HG02840 (cell line): Measurements from ENCODE around the gene DPYD.

Experiments
- ATAC-seq: cut with Tn5 transposase; IDR thresholded peaks from one replicate; pipeline ENCODE4 v1.9.1; 2021; ENCODE audit warnings: mild to moderate bottlenecking, moderate library complexity, moderate number of reproducible peaks; ENCODE audit not compliant: unreplicated experiment, low FRiP score

Gene DPYD

DNA sequence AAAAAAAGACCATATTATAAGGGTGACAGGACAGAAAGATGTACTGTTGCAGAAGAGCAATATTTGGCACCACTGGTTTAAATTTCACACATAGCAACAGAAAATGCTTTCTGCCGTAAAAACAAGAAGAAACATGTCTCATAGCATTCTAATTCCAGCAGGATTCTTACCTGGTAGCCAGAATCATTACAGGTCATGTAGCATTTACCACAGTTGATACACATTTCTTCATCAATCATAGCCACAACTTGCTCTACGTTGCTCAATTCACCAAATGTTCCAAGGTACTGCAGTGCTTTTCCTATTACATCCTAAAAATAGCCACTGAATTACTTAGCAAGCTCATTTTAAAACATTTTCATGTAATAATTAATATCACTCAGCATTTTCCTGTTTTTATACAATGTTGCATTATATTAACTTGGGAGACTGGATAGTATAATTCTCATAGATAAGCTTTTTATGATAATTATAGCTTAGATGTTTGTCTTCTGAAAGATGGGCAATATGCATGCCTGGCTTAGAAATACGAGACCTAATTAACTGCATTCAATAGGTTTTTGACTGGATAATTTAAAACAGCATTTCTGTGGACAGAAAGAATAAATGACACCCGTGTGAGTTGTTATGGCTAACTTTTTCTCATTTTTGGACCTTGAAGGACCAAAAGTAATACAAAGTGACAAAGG, 838.5 kb downstream of the DPYD start:
- ATAC-seq, result no peak

DNA sequence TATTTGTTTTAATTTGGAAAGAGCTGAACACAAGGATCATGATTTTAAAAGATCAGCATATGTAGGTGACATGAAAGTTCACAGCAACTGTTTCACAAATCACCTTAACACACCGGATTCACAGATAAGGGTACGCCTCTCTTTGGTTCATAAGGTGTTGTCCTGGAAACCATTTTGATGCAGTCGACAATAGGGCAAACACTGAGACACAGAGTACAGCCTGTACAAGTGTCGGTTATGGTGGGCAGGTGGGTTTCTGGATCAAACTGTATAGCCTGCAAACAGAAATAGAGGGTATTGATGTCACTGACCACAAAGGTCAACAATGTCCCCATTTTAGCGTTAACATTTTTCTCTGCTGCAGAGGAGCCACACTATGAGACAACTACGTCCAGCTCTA, 842.0 kb downstream of the DPYD start:
- no peak for ATAC-seq

GRCh38 chr1:97077221-97077620, 843.6 kb downstream of the DPYD start:
- ATAC-seq, result no peak

DNA sequence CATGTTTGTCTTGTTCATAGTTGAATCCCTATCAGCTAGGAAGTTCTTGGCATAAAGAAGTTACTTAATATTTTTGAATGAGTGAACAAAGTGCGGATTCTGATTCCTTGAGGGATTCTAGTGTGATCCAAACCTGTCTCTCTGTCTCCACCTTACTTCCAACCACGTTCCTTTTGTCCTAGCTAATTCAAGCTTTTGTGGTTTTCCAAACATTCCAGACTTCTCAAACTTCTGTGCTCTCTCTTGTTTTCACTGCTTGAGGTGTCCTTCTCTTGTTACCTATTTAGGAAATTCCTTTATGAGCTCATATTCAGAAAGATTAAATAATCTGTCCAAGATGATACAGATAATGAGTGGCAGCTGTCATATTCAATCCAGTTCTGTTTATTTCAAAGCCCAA, 846.1 kb downstream of the DPYD start:
- ATAC-seq, result no peak

DNA sequence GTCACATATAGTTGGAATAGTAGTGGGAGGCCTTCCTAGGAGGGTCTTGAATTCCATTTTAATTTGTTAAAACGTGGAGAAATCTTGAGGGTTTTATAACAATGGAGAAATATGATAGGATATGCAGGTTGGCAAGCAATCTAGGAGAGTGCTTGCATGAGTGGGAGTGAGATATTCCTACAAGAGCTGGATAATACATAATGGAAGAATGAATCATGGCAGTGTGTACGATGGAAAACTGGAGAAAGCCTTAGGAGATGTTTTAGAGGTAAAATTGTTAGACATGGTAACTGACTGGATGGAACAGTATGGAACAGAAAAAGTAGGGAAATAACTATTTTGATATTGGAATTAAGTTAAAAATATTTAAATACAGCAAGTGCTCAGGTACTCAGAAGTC, 846.9 kb downstream of the DPYD start:
- ATAC-seq, result no peak

- no peak for ATAC-seq
These were observed 847.7 kb downstream of the DPYD start for GRCh38 chr1:97073169-97073568.

- no peak for ATAC-seq
These were observed 849.7 kb downstream of the DPYD start for GRCh38 chr1:97071173-97071572.

- ATAC-seq, result no peak
These were observed 850.5 kb downstream of the DPYD start for GRCh38 chr1:97070376-97070775.

GRCh38 chr1:97069312-97069711, 851.5 kb downstream of the DPYD start:
- ATAC-seq, result no peak

GRCh38 chr1:97066860-97067259, 854.0 kb downstream of the DPYD start:
- ATAC-seq, result no peak

DNA sequence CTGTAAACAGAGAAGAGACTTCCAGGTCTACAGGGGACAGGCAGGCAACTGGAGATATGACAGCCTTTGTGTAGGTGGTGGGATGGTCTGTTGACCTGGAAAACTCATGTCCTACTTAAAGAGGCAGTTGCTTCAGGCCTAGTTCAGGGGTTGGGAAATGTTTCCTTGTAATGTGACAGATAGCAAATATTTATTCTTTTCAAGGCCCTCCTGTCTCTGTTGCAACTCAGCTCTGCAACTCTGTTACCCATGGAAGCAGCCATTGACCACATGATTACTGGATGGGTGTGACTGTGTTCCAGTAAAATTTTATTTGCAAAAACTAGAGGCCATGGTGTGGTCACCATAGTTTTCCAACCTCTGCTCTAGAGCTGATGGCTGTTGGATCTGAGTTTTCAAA, 857.3 kb downstream of the DPYD start:
- ATAC-seq, result no peak

DNA sequence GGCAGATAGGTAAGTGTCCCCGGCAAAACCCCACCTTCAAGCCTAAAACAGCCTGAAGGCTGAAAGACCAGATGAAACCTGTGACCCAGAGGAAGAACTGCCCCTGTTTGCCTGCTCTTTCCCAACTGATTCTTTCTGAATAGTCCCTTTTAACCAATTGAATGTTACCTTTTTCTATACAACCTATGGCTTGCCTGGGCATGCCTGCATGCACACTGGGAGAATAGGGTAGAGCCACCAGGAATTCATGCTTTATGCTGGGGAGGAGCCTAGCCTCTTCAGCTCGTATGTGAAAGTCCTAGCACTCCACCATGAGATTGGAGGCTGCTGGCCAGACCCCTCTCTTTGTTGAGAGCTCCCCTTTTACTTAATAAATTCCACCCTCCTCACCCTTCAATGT, 859.2 kb downstream of the DPYD start:
- ATAC-seq, result no peak

- no peak for ATAC-seq
These were observed 864.4 kb downstream of the DPYD start for GRCh38 chr1:97056386-97056785.

DNA sequence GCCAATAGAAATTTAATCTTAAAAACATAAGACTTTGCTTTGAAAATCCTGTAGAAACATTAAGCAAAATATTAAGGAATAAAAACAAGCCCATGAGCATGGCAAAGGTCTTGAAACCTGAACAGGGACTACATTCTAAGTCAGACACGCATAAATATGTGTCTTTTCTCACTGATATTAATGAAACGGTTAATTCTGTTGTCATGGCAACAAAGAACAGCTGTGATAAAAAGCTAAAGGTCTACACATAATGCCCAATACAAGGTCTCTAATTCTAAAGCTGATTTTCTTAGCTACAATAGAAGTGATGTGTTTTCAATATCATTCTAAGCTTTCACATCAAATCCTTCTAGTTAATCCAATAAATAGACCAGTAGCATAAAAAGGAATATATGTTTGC, 867.6 kb downstream of the DPYD start:
- ATAC-seq, result no peak

GRCh38 chr1:97051823-97052222, 869.0 kb downstream of the DPYD start:
- ATAC-seq, result no peak

GRCh38 chr1:97050506-97050905, 870.3 kb downstream of the DPYD start:
- ATAC-seq, result no peak

DNA sequence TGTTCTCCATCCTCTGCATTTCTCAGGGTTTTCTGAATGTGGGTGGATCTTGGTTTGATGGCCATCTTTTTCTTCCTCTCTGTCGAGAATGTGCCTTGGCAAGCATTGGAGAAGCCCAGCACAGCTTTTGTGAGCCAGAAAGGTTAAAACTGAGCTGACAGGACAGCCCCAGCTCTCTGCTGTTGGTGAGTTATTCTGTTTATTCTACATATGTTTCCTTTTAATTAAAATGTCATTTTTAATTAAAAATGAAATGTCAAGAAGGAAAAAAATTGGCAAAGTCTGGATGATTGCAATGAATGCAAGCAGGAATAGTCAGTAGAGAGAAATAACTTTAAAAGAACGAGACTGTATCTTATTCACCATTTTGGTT, 873.4 kb downstream of the DPYD start:
- ATAC-seq, result no peak

DNA sequence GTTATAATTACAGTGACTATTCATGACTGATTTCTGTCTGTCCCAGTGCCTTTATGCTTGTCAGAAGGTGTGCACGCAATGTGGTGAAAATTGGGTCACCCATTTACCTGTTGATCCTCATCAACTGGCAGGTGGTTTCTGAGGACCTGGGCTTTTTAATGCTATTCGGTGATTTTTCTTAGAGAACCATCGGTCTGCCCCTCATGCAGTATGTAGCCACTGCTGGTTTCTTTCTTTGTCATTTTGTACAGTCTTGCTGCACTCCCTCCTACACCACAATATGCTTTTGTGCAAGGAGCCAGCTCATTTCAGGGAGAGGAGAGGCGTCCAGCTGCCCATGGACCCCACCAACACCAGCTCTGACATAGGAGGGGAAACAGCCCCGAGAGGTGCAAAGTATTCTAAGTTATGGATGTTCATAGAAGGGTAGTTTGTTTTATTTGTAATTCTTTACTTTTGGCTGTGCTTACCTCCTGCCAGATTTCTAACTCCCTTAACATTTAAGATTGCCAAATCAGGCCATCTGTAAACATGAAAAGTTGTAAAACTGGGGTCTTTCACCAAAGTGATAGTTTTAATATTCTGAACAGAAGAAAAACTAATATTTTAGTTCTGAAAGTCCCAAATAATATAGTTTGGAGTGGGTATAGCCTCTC, 873.9 kb downstream of the DPYD start:
- no peak for ATAC-seq

- ATAC-seq, result no peak
These were observed 876.6 kb downstream of the DPYD start for GRCh38 chr1:97044159-97044760.

GRCh38 chr1:97042551-97042950, 878.3 kb downstream of the DPYD start:
- ATAC-seq, result no peak

GRCh38 chr1:97041026-97041425, 879.8 kb downstream of the DPYD start:
- no peak for ATAC-seq

DNA sequence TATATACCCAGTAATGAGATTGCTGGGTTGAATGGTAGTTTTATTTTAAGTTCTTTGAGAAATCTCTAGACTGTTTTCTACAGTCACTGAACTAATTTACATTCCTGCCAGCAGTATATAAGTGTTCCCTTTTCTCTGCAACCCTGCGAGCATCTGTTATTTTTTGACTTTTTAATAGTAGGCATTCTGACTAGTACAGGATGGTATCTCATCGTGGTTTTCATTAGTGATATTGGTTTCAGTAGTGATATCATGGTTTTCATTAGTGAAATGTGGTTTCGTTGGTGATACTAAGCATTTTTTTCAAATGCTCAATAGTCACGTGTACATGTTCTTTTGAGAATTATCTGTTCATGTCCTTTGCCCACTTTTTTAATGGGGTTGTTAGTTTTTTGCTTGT, 882.4 kb downstream of the DPYD start:
- ATAC-seq, result no peak
